Loucy (cell line): ENCODE results near the gene MPI.
A peak's percentile ranks its signal among the peaks of the same experiment; 100 is the strongest.
"Not testable (repeated sequence)": the region's sequence is repeated elsewhere in the genome, so short reads cannot be mapped to it uniquely, and the experiment has no call there.

ENCODE experiments used
- H2AFZ ChIP-seq: fragments of 200-600 bp; sonication (generic); 2 replicates; pipeline ENCODE4 v1.6.0; 2016; ENCODE audit warnings: antibody characterized with exemption, mild to moderate bottlenecking, low read length, moderate library complexity
- H3F3A ChIP-seq: fragments of 200-600 bp; 2 replicates; pipeline ENCODE4 v1.6.0; 2016; ENCODE audit warnings: antibody characterized with exemption, low read depth, mild to moderate bottlenecking
- H3K27me3 ChIP-seq: fragments of 200-600 bp; sonication (generic); 2 replicates; pipeline ENCODE4 v1.6.1; 2014; ENCODE audit warnings: low read length, mild to moderate bottlenecking; ENCODE audit not compliant: insufficient read depth, poor library complexity, severe bottlenecking
- H3K36me3 ChIP-seq: fragments of 200-600 bp; sonication (generic); 2 replicates; pipeline ENCODE4 v1.6.1; 2016; ENCODE audit warnings: low read length; ENCODE audit not compliant: insufficient read depth
- H3K4me1 ChIP-seq: fragments of 200-600 bp; sonication (generic); 2 replicates; pipeline ENCODE4 v1.5.1; 2014; ENCODE audit warnings: low read length, mild to moderate bottlenecking; ENCODE audit not compliant: insufficient read depth, poor library complexity, severe bottlenecking
- H3K4me2 ChIP-seq: fragments of 200-600 bp; sonication (generic); 2 replicates; pipeline ENCODE4 v1.6.0; 2014; ENCODE audit warnings: antibody characterized with exemption, low read length, low read depth, mild to moderate bottlenecking; ENCODE audit not compliant: poor library complexity, severe bottlenecking
- H3K4me3 ChIP-seq: fragments of 200-600 bp; sonication (generic); 2 replicates; pipeline ENCODE4 v1.5.1; 2014; ENCODE audit warnings: low read length, mild to moderate bottlenecking, mixed read lengths; ENCODE audit not compliant: poor library complexity, severe bottlenecking
- H3K79me2 ChIP-seq: fragments of 200-600 bp; sonication (generic); 2 replicates; pipeline ENCODE4 v1.6.1; 2014; ENCODE audit warnings: low read length; ENCODE audit not compliant: insufficient read depth
- H3K9ac ChIP-seq: fragments of 200-600 bp; sonication (generic); 2 replicates; pipeline ENCODE4 v1.6.0; 2014; ENCODE audit warnings: mild to moderate bottlenecking, low read depth, low read length, moderate library complexity; ENCODE audit not compliant: poor library complexity, severe bottlenecking
- H3K9me2 ChIP-seq: fragments of 200-600 bp; sonication (generic); replicated peaks from 2 replicates; pipeline ENCODE4 v1.6.1; 2016; ENCODE audit warnings: low read depth, low read length, mixed read lengths
- H3K9me3 ChIP-seq: fragments of 200-600 bp; sonication (generic); 2 replicates; pipeline ENCODE4 v1.6.1; 2014; ENCODE audit warnings: mild to moderate bottlenecking, antibody characterized with exemption, low read length, low read depth; ENCODE audit not compliant: insufficient read depth
- H4K20me1 ChIP-seq: fragments of 200-600 bp; sonication (generic); 2 replicates; pipeline ENCODE4 v1.6.0; 2014; ENCODE audit warnings: antibody characterized with exemption, low read length, mild to moderate bottlenecking; ENCODE audit not compliant: insufficient read depth, poor library complexity, severe bottlenecking
- EZH2phosphoT487 ChIP-seq: fragments of 200-600 bp; IDR thresholded peaks from 2 replicates; pipeline ENCODE4 v1.6.1; 2018; ENCODE audit warnings: antibody characterized with exemption, mild to moderate bottlenecking, moderate library complexity, borderline replicate concordance
- TF ChIP-seq, protein P1 (sequence below): fragments of 200-600 bp; sonication (generic); conservative IDR thresholded peaks from 2 replicates; pipeline ENCODE4 v1.5.1; 2014; ENCODE audit warnings: mild to moderate bottlenecking, antibody characterized with exemption, low read length

Gene MPI

DNA sequence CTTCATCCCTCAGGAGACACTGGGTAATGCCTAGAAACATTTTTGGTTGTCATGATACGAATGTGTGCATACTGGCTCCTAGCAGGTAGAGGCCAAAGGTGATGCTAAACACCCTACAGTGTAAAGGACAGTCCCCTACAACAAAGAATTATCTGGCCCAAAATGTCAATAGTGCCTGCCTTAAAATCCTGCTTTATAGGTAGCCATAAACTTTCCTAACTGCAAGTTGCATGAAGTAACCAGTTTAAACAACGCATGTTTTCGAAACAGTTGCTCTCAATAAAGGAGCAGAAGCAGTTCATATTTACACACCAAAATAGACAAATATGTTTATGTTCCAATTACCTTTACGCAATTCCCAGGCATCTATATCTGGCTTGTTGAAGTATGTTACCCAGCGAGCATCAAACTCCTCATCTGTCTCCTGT, 38.9 kb downstream of the MPI start:
- peaks cover 55% of the 10 kb centered on the region for H3K36me3 ChIP-seq
- H3K9me2 ChIP-seq: no peaks in the 10 kb centered on the region
- TF ChIP-seq, protein P1, sequence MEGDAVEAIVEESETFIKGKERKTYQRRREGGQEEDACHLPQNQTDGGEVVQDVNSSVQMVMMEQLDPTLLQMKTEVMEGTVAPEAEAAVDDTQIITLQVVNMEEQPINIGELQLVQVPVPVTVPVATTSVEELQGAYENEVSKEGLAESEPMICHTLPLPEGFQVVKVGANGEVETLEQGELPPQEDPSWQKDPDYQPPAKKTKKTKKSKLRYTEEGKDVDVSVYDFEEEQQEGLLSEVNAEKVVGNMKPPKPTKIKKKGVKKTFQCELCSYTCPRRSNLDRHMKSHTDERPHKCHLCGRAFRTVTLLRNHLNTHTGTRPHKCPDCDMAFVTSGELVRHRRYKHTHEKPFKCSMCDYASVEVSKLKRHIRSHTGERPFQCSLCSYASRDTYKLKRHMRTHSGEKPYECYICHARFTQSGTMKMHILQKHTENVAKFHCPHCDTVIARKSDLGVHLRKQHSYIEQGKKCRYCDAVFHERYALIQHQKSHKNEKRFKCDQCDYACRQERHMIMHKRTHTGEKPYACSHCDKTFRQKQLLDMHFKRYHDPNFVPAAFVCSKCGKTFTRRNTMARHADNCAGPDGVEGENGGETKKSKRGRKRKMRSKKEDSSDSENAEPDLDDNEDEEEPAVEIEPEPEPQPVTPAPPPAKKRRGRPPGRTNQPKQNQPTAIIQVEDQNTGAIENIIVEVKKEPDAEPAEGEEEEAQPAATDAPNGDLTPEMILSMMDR: no peak
- TF ChIP-seq EZH2phosphoT487: no peak
- H3K9ac ChIP-seq: no peak overlapping the region
- H3F3A ChIP-seq: no peaks in the 10 kb centered on the region
- H3K4me1 ChIP-seq: peaks cover 8% of the 10 kb centered on the region
- no peak overlapping the region for H3K4me3 ChIP-seq
- H3K27me3 ChIP-seq: no peaks in the 10 kb centered on the region
- no peaks in the 10 kb centered on the region for H3K9me3 ChIP-seq
- H3K4me2 ChIP-seq: no peak overlapping the region
- H3K79me2 ChIP-seq: peaks cover 67% of the 10 kb centered on the region
- no peak overlapping the region for H2AFZ ChIP-seq
- H4K20me1 ChIP-seq: peaks cover 52% of the 10 kb centered on the region

DNA sequence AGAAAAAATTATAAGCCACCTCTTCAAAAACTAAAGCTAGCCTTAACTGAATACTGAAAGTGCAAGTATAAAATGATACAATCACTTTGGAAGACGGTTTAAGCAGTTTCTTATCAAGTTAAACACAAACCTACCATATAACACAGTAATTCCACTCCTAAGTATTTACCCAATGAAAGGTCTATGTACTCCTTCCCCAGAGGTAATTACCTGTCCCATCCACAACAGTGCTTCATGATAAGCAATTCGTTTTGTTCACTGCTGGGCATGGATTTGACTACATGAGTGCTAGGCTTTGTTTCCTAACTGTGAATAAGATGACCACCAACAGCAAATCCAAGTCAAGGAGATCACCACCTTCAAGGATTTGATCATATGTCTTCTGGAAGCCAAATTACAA, 43.7 kb downstream of the MPI start:
- Histone ChIP-seq H3K27me3 (peaks cover 4% of the 10 kb centered on the region), H3K79me2 (peaks cover 89% of the 10 kb centered on the region), H3K4me3 (peak overlapping the region; percentile 98), H4K20me1 (peaks cover 75% of the 10 kb centered on the region), H3K9me3 (no peaks in the 10 kb centered on the region), H3F3A (no peaks in the 10 kb centered on the region), H3K36me3 (peaks cover 26% of the 10 kb centered on the region; the same call in 1 of the 2 replicates), H2AFZ (no peak overlapping the region), H3K9me2 (no peaks in the 10 kb centered on the region), H3K4me1 (peaks cover 39% of the 10 kb centered on the region), H3K9ac (peak overlapping the region; percentile 21), H3K4me2 (peak overlapping the region; percentile 83)
- no peak for TF ChIP-seq EZH2phosphoT487
- TF ChIP-seq, protein P1: no peak

DNA sequence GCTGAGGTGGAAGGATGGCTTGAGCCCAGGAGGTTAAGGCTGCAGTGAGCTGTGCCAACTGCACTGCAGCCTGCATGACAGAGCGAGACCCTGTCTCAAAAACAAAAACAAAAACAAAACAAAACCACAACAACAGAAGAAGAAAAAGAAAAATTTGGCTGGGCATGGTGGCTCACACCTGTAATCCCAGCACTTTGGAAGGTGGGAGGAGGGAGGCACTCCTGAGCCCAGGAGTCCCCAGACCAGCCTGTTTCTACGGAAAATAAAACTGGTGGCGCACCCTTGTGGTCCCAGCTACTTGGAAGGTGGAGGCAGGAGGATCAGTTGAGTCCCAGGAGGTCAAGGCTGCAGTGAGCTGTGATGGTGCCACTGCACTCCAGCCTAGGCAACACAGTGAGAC, 45.4 kb downstream of the MPI start:
- H3F3A ChIP-seq, H3K9me2 ChIP-seq, H2AFZ ChIP-seq, H3K9me3 ChIP-seq, H3K27me3 ChIP-seq: not testable (repeated sequence)
- Histone ChIP-seq H3K79me2 (peaks cover 74% of the 10 kb centered on the region), H3K4me1 (peaks cover 40% of the 10 kb centered on the region), H3K4me3 (peak overlapping the region; percentile 98), H3K9ac (peak overlapping the region; percentile 70), H3K36me3 (peaks cover 13% of the 10 kb centered on the region; the same call in 1 of the 2 replicates), H3K4me2 (peak overlapping the region; percentile 83), H4K20me1 (peaks cover 65% of the 10 kb centered on the region)
- TF ChIP-seq, protein P1: peak; percentile 32; the same call in 1 of the 2 replicates
